H1 (cell line): Measurements from ENCODE around the gene CA10. TPM values are rescaled to one million over a fixed set of nuclear protein-coding genes. Genes with fewer than 3 reads are reported as not detected.

Experiments used
- CTCF ChIA-PET: fragments of 300-600 bp; sonication (Branson Sonifier 250); formaldehyde crosslinking; loops from one replicate; lab custom pipeline; 2021; ENCODE audit not compliant: partially characterized antibody; lab: Charles Lee
- POLR2A ChIA-PET: fragments of 300-600 bp; sonication (Branson Sonifier 250); formaldehyde crosslinking; loops from one replicate; lab custom pipeline; 2021; ENCODE audit warnings: inconsistent platforms; ENCODE audit not compliant: partially characterized antibody; lab: Charles Lee
- DNase-seq, 2 experiments: peaks; one replicate each; pipeline versions ENCODE4 v3.0.0 to v3.0.0-alpha.2; 2010 to 2022; ENCODE audit warnings: low spot score in 2 of 2, low read depth in 1 of 2, mixed read lengths in 1 of 2
- FAIRE-seq: peaks from 2 replicates; lab custom pipeline; 2011; peaks lifted over from hg19 to GRCh38; lab: Jason Lieb, UNC
- H2AFZ ChIP-seq: 2 replicates; pipeline ENCODE4 v1.8.1; 2012; ENCODE audit warnings: low read length, inconsistent platforms
- H2AK5ac ChIP-seq: 2 replicates; pipeline ENCODE4 v1.6.1; 2013; ENCODE audit warnings: low read depth, low read length
- H2BK120ac ChIP-seq: replicated peaks from 2 replicates; pipeline ENCODE3; 2013; ENCODE audit warnings: low read depth, low read length, inconsistent platforms
- H2BK12ac ChIP-seq: 2 replicates; pipeline ENCODE4 v1.6.1; 2013; ENCODE audit warnings: low read depth, low read length
- H2BK15ac ChIP-seq: 2 replicates; pipeline ENCODE4 v1.6.1; 2013; ENCODE audit warnings: low read length
- H2BK20ac ChIP-seq: 2 replicates; pipeline ENCODE4 v1.6.1; 2013; ENCODE audit warnings: low read length
- H2BK5ac ChIP-seq: 2 replicates; pipeline ENCODE4 v1.6.1; 2013; ENCODE audit warnings: low read depth, low read length
- H3K14ac ChIP-seq: 2 replicates; pipeline ENCODE4 v1.6.1; 2013; ENCODE audit warnings: inconsistent platforms; ENCODE audit not compliant: insufficient read length
- H3K18ac ChIP-seq: 2 replicates; pipeline ENCODE4 v1.6.1; 2013; ENCODE audit warnings: low read length; ENCODE audit errors: extremely low read depth
- H3K23ac ChIP-seq: 2 replicates; pipeline ENCODE4 v1.6.1; 2013; ENCODE audit warnings: inconsistent platforms; ENCODE audit not compliant: insufficient read length
- H3K23me2 ChIP-seq: 2 replicates; pipeline ENCODE4 v1.6.1; 2013; ENCODE audit warnings: low read depth, low read length
- H3K27ac ChIP-seq: 2 replicates; pipeline ENCODE4 v1.6.1; 2011; ENCODE audit warnings: low read depth, low read length, inconsistent platforms
- H3K27me3 ChIP-seq, 4 experiments: replicated peaks in 1 of 4; 1 replicate in 1 of 4; 2 replicates in 3 of 4; pipeline versions ENCODE4 v1.6.1 to v1.8.1; 2011 to 2013; ENCODE audit warnings: low read length in 3 of 4, mild to moderate bottlenecking in 3 of 4, inconsistent platforms in 2 of 4, mixed read lengths in 2 of 4, moderate library complexity in 1 of 4; ENCODE audit not compliant: control insufficient read depth in 3 of 4, insufficient read depth in 3 of 4; ENCODE audit errors: extremely low read depth in 1 of 4
- H3K36me3 ChIP-seq, 4 experiments: 2 replicates each; pipeline versions ENCODE4 v1.6.1 to v1.8.1; 2011 to 2013; ENCODE audit warnings: mild to moderate bottlenecking in 4 of 4, low read length in 3 of 4, moderate library complexity in 2 of 4, control low read depth in 1 of 4, inconsistent platforms in 1 of 4; ENCODE audit not compliant: insufficient read depth in 4 of 4, control insufficient read depth in 2 of 4
- H3K4ac ChIP-seq: replicated peaks from 2 replicates; pipeline ENCODE3; 2013; ENCODE audit warnings: low read length, low read depth, mixed read lengths, inconsistent platforms; ENCODE audit not compliant: insufficient read length
- H3K4me1 ChIP-seq, 4 experiments: replicated peaks in 1 of 4; 1 replicate in 1 of 4; 2 replicates in 3 of 4; pipeline versions ENCODE4 v1.6.1 to v1.8.1; 2011 to 2013; ENCODE audit warnings: low read length in 3 of 4, inconsistent platforms in 2 of 4, mixed read lengths in 1 of 4; ENCODE audit not compliant: insufficient read depth in 4 of 4, control insufficient read depth in 3 of 4
- H3K4me2 ChIP-seq, 2 experiments: 2 replicates each; pipeline versions ENCODE4 v1.6.1 to v1.8.1; 2011 to 2013; ENCODE audit warnings: low read depth in 2 of 2, low read length in 2 of 2, control low read depth in 1 of 2, inconsistent platforms in 1 of 2, mild to moderate bottlenecking in 1 of 2; ENCODE audit not compliant: insufficient read depth in 1 of 2
- H3K4me3 ChIP-seq, 4 experiments: fragments of 200-600, 300-600 bp in 1 of 4; sonication (generic), shearing (Covaris generic), sonication (Bioruptor Twin) in 1 of 4; 2 replicates each; pipeline versions ENCODE4 v1.5.1 to v1.8.1; 2011 to 2016; ENCODE audit warnings: low read length in 4 of 4, low read depth in 3 of 4, control low read depth in 2 of 4, inconsistent platforms in 2 of 4, mild to moderate bottlenecking in 2 of 4, mixed read lengths in 1 of 4, moderate library complexity in 1 of 4; ENCODE audit not compliant: insufficient read depth in 2 of 4; ENCODE audit errors: extremely low read depth in 1 of 4
- H3K56ac ChIP-seq: replicated peaks from 2 replicates; pipeline ENCODE3; 2013; ENCODE audit warnings: low read depth, mild to moderate bottlenecking, mixed read lengths, low read length, inconsistent platforms; ENCODE audit not compliant: insufficient read length
- H3K79me1 ChIP-seq: 2 replicates; pipeline ENCODE4 v1.6.1; 2013; ENCODE audit warnings: low read depth, low read length, control low read depth
- H3K79me2 ChIP-seq, 2 experiments: 2 replicates each; pipeline versions ENCODE4 v1.6.1 to v1.8.1; 2012 to 2013; ENCODE audit warnings: low read length in 2 of 2, mild to moderate bottlenecking in 2 of 2, inconsistent platforms in 1 of 2; ENCODE audit not compliant: insufficient read depth in 2 of 2, control insufficient read depth in 1 of 2
- H3K9ac ChIP-seq, 4 experiments: replicated peaks in 1 of 4; 1 replicate in 1 of 4; 2 replicates in 3 of 4; pipeline versions ENCODE4 v1.6.1 to v1.8.1; 2011 to 2013; ENCODE audit warnings: low read depth in 3 of 4, low read length in 3 of 4, control low read depth in 2 of 4, mild to moderate bottlenecking in 2 of 4, moderate library complexity in 2 of 4, inconsistent platforms in 1 of 4; ENCODE audit errors: extremely low read depth in 1 of 4
- H3K9me3 ChIP-seq, 2 experiments: 2 replicates each; pipeline versions ENCODE4 v1.6.1 to v1.8.1; 2012 to 2013; ENCODE audit warnings: mild to moderate bottlenecking in 2 of 2, moderate library complexity in 2 of 2, control low read depth in 1 of 2, inconsistent platforms in 1 of 2, low read depth in 1 of 2, low read length in 1 of 2, mixed read lengths in 1 of 2; ENCODE audit not compliant: insufficient read depth in 2 of 2
- H4K20me1 ChIP-seq, 2 experiments: replicated peaks in 1 of 2; 2 replicates each; pipeline versions ENCODE3 to v1.8.1; 2011 to 2013; ENCODE audit warnings: inconsistent platforms in 2 of 2, low read length in 2 of 2, mild to moderate bottlenecking in 1 of 2; ENCODE audit not compliant: insufficient read depth in 2 of 2, control insufficient read depth in 1 of 2
- H4K5ac ChIP-seq: 2 replicates; pipeline ENCODE4 v1.6.1; 2013; ENCODE audit warnings: low read length, low read depth, mixed read lengths, inconsistent platforms; ENCODE audit not compliant: insufficient read length
- H4K8ac ChIP-seq: 2 replicates; pipeline ENCODE4 v1.8.0; 2013; ENCODE audit warnings: mild to moderate bottlenecking, moderate library complexity, low read length, inconsistent platforms; ENCODE audit not compliant: insufficient read depth; ENCODE audit errors: extremely low read depth
- H4K91ac ChIP-seq: replicated peaks from 2 replicates; pipeline ENCODE3; 2013; ENCODE audit warnings: low read length, mixed read lengths, inconsistent platforms; ENCODE audit not compliant: insufficient read length
- BCL11A ChIP-seq, 2 experiments: IDR thresholded peaks; one replicate each; pipeline ENCODE4 v1.6.1; 2011; ENCODE audit warnings: low read depth in 2 of 2, low read length in 2 of 2, mild to moderate bottlenecking in 2 of 2
- CHD1 ChIP-seq: IDR thresholded peaks from 2 replicates; pipeline ENCODE4 v1.6.1; 2012; ENCODE audit warnings: low read depth, low read length, improper control_type of control experiment
- EP300 ChIP-seq, 2 experiments: IDR thresholded peaks; 1 replicate in 1 of 2; 2 replicates in 1 of 2; pipeline ENCODE4 v1.6.1; 2011 to 2012; ENCODE audit warnings: low read depth in 2 of 2, low read length in 2 of 2, mild to moderate bottlenecking in 2 of 2, borderline replicate concordance in 1 of 2, inconsistent platforms in 1 of 2, moderate library complexity in 1 of 2
- EZH2 ChIP-seq: fragments of 200-600 bp; sonication (generic); IDR thresholded peaks from 2 replicates; pipeline ENCODE4 v1.7.1; 2012; ENCODE audit warnings: low read depth, mild to moderate bottlenecking, moderate library complexity, low read length, inconsistent platforms; ENCODE audit not compliant: severe bottlenecking
- HDAC2 ChIP-seq, 2 experiments: fragments of 300-600 bp in 1 of 2; sonication (generic) in 1 of 2; IDR thresholded peaks; 2 replicates each; pipeline ENCODE4 v1.6.1; 2011 to 2012; ENCODE audit warnings: low read depth in 2 of 2, low read length in 2 of 2, mild to moderate bottlenecking in 2 of 2, moderate library complexity in 2 of 2, borderline replicate concordance in 1 of 2, inconsistent platforms in 1 of 2
- KDM5A ChIP-seq: fragments of 200-600 bp; IDR thresholded peaks from 2 replicates; pipeline ENCODE4 v1.7.1; 2012; ENCODE audit warnings: mild to moderate bottlenecking, low read length, inconsistent platforms, mixed read lengths
- SIRT6 ChIP-seq: IDR thresholded peaks from one replicate; pipeline ENCODE4 v1.7.1; 2012; ENCODE audit warnings: low read length, inconsistent platforms
- YY1 ChIP-seq: IDR thresholded peaks from 2 replicates; pipeline ENCODE4 v1.6.1; 2011; ENCODE audit warnings: low read depth, mild to moderate bottlenecking, low read length
- WGBS, 2 experiments: shearing (Covaris generic) in 1 of 2; methylation state at CpG; one replicate each; pipeline versions ENCODE4 v1.1.6 to v1.1.7; 2013 to 2015; ENCODE audit warnings: low lambda C conversion rate in 2 of 2, mixed read lengths in 2 of 2, inconsistent platforms in 1 of 2, low coverage in 1 of 2, missing lambda C conversion rate in 1 of 2; ENCODE audit not compliant: insufficient replicate concordance in 2 of 2, insufficient coverage in 1 of 2, insufficient read length in 1 of 2; ENCODE audit errors: extremely low coverage in 1 of 2, missing lambda C conversion rate in 1 of 2; 5-methylcytosine and 5-hydroxymethylcytosine counted together
- polyA plus RNA-seq, 7 experiments: library from polyadenylated mRNA; depleted of rRNA in 3 of 7; stranded (reverse) in 5 of 7; unstranded in 2 of 7; fragments of >200 nt in 5 of 7; fragments of 200-250 nt in 2 of 7; gene quantifications; 1 replicate in 5 of 7; 2 replicates in 1 of 7; 4 replicates in 1 of 7; pipeline versions ENCODE4 v1.2.1 to v1.2.3, GENCODE V29; 2011 to 2013; ENCODE audit warnings: missing spikeins in 2 of 7, mixed read lengths in 2 of 7
- total RNA-seq: library from RNA; stranded (reverse); fragmentation: NEBNext Ultra II Directional; extraction: Animal tissue kit (Norgen Biotek cat#: 25700); gene quantifications from 2 replicates; pipeline ENCODE4 v1.2.1, GENCODE V29; 2021
- TF ChIP-seq, protein P1 (sequence below), 3 experiments: IDR thresholded peaks; 1 replicate in 2 of 3; 2 replicates in 1 of 3; pipeline versions ENCODE4 v1.5.1 to v1.6.1; 2011; ENCODE audit warnings: low read length in 3 of 3, mild to moderate bottlenecking in 3 of 3, inconsistent platforms in 2 of 3, low read depth in 1 of 3, moderate library complexity in 1 of 3; ENCODE audit not compliant: insufficient read depth in 1 of 3; ENCODE audit errors: control extremely low read depth in 1 of 3
- TF ChIP-seq, protein P2 (sequence below): IDR thresholded peaks from 2 replicates; pipeline ENCODE4 v1.6.1; 2012; ENCODE audit warnings: low read length, inconsistent platforms

CA10 gene
- total and polyA plus RNA-seq, 2 of the 8 experiments (the other 6 are each of a cell fraction or from before 2014, with no cell fraction given), result 0.60 to 0.63 TPM

DNA sequence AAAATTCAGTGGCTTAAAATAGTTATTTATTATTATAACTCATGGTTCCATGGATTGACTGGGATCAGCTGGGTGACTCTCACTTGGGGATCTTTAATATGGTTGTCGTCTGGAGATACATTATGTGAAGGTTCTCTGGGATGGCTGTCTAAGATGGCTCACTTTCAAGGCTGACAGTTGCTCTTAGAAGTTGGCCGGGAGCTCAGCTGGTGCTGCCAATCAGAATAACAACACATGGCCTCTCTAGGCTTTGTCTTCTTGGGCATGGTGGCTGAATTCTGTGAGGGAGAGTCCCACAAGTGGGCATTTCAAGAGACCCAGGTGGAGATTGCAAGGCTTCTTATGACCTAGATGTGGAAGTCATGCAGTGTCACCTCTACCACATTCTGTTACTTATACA is 269.7 kb downstream of the CA10 start:
- Histone ChIP-seq H4K5ac (no peak overlapping the region), H4K8ac (no peak overlapping the region), H2BK5ac (no peak overlapping the region), H3K4ac (no peak overlapping the region), H3K14ac (no peak overlapping the region), H2AK5ac (no peak overlapping the region), H3K79me2 (no peaks in the 10 kb centered on the region), H3K23me2 (no peaks in the 10 kb centered on the region; the same call in 1 of the 2 replicates), H3K9me3 (no peaks in the 10 kb centered on the region), H3K23ac (no peak overlapping the region), H3K4me3 (no peak overlapping the region), H2BK120ac (no peak overlapping the region), H3K27me3 (no peaks in the 10 kb centered on the region), H2BK12ac (no peak overlapping the region), H2BK15ac (no peak overlapping the region), H3K36me3 (no peaks in the 10 kb centered on the region), H3K27ac (no peak overlapping the region), H3K18ac (no peak overlapping the region), H3K4me1 (no peaks in the 10 kb centered on the region), H2AFZ (no peak overlapping the region), H4K91ac (no peak overlapping the region), H2BK20ac (no peak overlapping the region), H3K4me2 (no peak overlapping the region), H3K79me1 (no peaks in the 10 kb centered on the region), H3K56ac (no peak overlapping the region), H3K9ac (no peak overlapping the region), H4K20me1 (no peaks in the 10 kb centered on the region)
- POLR2A ChIA-PET, result no interaction called here
- CTCF ChIA-PET, result no interaction called here
- DNase-seq (no peak), FAIRE-seq (no peak)
- WGBS, 2 experiments, result 91% methylated on average over 2 of the region's 2 CpGs; no CpG with 5 or more reads in 1 of the 2 experiments
- TF ChIP-seq YY1, result no peak
- no peak for TF ChIP-seq EP300 (IDR thresholded peaks at IDR 0.05; ENCODE audit: borderline replicate concordance in 1 of 2, low read depth in 2 of 2, low read length in 2 of 2)
- no peak for TF ChIP-seq BCL11A (IDR thresholded peaks at IDR 0.05; ENCODE audit: low read depth in 2 of 2, low read length in 2 of 2)
- TF ChIP-seq KDM5A, result no peak
- no peak for TF ChIP-seq HDAC2 (IDR thresholded peaks at IDR 0.05; ENCODE audit: borderline replicate concordance in 1 of 2, low read depth in 2 of 2, low read length in 2 of 2)
- TF ChIP-seq EZH2, result no peak
- TF ChIP-seq, protein P1, sequence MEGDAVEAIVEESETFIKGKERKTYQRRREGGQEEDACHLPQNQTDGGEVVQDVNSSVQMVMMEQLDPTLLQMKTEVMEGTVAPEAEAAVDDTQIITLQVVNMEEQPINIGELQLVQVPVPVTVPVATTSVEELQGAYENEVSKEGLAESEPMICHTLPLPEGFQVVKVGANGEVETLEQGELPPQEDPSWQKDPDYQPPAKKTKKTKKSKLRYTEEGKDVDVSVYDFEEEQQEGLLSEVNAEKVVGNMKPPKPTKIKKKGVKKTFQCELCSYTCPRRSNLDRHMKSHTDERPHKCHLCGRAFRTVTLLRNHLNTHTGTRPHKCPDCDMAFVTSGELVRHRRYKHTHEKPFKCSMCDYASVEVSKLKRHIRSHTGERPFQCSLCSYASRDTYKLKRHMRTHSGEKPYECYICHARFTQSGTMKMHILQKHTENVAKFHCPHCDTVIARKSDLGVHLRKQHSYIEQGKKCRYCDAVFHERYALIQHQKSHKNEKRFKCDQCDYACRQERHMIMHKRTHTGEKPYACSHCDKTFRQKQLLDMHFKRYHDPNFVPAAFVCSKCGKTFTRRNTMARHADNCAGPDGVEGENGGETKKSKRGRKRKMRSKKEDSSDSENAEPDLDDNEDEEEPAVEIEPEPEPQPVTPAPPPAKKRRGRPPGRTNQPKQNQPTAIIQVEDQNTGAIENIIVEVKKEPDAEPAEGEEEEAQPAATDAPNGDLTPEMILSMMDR (IDR thresholded peaks at IDR 0.05; ENCODE audit: control extremely low read depth in 1 of 3, insufficient read depth in 1 of 3, low read depth in 1 of 3, low read length in 3 of 3), result no peak
- TF ChIP-seq, protein P2, sequence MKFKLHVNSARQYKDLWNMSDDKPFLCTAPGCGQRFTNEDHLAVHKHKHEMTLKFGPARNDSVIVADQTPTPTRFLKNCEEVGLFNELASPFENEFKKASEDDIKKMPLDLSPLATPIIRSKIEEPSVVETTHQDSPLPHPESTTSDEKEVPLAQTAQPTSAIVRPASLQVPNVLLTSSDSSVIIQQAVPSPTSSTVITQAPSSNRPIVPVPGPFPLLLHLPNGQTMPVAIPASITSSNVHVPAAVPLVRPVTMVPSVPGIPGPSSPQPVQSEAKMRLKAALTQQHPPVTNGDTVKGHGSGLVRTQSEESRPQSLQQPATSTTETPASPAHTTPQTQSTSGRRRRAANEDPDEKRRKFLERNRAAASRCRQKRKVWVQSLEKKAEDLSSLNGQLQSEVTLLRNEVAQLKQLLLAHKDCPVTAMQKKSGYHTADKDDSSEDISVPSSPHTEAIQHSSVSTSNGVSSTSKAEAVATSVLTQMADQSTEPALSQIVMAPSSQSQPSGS, result no peak
- TF ChIP-seq SIRT6, result no peak
- TF ChIP-seq CHD1, result no peak
